ENCODE data around the gene NKAPL.

Gene NKAPL

GRCh38 chr6:28245206-28245941 lies 13.7 kb upstream of the NKAPL start:
- no peak for TF ChIP-seq CTCF (IDR thresholded peaks at IDR 0.05; ENCODE audit: low read depth, low read length, missing control alignments)
- no peak for DNase-seq (ENCODE audit: extremely low read depth, low read depth)
- no peak overlapping the region for H3K4me3 ChIP-seq (replicated peaks; ENCODE audit: low read depth, low read length)

DNA sequence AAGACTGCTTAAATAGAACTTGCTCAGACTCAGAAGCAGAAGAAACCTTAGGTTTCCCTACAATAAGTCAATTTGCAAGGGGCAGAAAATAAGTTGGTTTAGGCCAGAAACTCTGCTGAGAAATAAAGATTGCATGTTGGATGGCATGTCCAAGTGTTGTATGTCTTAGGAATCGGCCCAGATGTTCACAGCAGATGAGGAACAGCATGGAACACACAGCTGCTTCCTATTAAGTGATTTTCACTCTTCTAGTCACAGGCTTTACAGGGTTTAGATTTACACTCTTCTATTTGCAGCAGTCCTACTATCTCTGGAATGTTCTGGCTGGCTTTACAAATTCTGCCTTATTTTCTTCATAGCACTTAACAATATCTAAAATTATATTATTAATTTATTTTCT lies 10.2 kb upstream of the NKAPL start:
- no peak overlapping the region for H3K4me3 ChIP-seq (replicated peaks; ENCODE audit: low read depth, low read length)
- DNase-seq (ENCODE audit: extremely low read depth, low read depth), result no peak
- TF ChIP-seq CTCF (IDR thresholded peaks at IDR 0.05; ENCODE audit: low read depth, low read length, missing control alignments), result no peak

DNA sequence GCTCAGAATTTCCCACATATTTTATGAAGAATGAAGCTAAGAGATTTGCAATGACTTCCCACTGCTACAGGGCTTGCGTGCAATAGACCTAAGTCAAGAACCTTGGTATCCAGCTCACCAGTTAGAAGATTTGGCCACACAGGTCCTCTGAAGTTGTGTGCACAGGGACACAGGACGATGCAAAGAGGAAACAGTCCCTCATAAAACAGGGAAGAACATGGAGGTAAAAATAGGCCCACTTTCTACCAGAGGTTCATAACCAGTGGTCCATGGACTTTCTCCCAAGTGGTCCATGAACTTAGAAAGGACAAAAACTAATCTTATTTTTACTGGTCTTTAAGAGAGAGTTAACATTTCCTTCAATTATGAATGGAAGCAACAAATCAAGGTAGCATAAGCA lies 8.3 kb upstream of the NKAPL start:
- no peak for TF ChIP-seq CTCF (IDR thresholded peaks at IDR 0.05; ENCODE audit: low read depth, low read length, missing control alignments)
- no peak for DNase-seq (ENCODE audit: extremely low read depth, low read depth)
- H3K4me3 ChIP-seq (replicated peaks; ENCODE audit: low read depth, low read length), result peak overlapping the region; percentile 58

DNA sequence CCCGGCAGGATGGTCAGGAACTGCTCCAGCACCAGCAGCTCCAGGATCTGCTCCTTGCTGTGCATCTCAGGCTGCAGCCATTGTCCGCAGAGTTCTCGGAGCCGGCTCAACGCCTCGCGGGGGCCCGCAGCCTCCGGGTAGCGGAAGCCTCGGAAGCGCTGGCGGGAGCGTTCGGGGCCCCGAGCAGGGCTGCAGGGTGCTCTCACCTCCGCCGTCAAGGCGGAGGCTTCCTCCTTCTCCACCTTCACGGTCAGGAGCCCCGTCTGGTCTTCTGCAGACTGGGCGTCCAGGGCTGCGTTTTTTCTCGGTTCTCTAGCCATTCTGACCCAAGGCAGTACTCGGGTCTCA lies 7.5 kb upstream of the NKAPL start:
- TF ChIP-seq CTCF (IDR thresholded peaks at IDR 0.05; ENCODE audit: low read depth, low read length, missing control alignments), result no peak
- no peak for DNase-seq (ENCODE audit: extremely low read depth, low read depth)
- peak overlapping the region; percentile 58 for H3K4me3 ChIP-seq (replicated peaks; ENCODE audit: low read depth, low read length)

- TF ChIP-seq CTCF (IDR thresholded peaks at IDR 0.05; ENCODE audit: low read depth, low read length, missing control alignments), result no peak
- peak within 1 kb of the TSS; percentile 58 for H3K4me3 ChIP-seq (replicated peaks; ENCODE audit: low read depth, low read length)
- peak; percentile 86 for DNase-seq (ENCODE audit: extremely low read depth, low read depth)
Observed at GRCh38 chr6:28252009-28252975, 6.8 kb upstream of the NKAPL start, which contains the start of gene ZKSCAN4. TSS of gene ZKSCAN4 (minus strand) at chr6:28252269. CDS start at chr6:28251980, 289 bp downstream.

- no peak overlapping the region for H3K4me3 ChIP-seq (replicated peaks; ENCODE audit: low read depth, low read length)
- DNase-seq (ENCODE audit: extremely low read depth, low read depth), result no peak
- TF ChIP-seq CTCF (IDR thresholded peaks at IDR 0.05; ENCODE audit: low read depth, low read length, missing control alignments), result no peak
Observed at GRCh38 chr6:28254121-28254519, 5.0 kb upstream of the NKAPL start.
